Right lobe of liver (tissue), 6 donors: ENCODE measurements around the gene SRSF6. TPM values are rescaled to one million over a fixed set of nuclear protein-coding genes. Genes with fewer than 3 reads are reported as not detected.
"Not testable (repeated sequence)": the region's sequence is repeated elsewhere in the genome, so short reads cannot be mapped to it uniquely, and the experiment has no call there.

ENCODE experiments used
- ATAC-seq, 4 donors: fragments of 200-7000 bp; cut with Tn5 transposase; one replicate each; pipeline ENCODE4 v1.9.1; 2020; ENCODE audit warnings: mild to moderate bottlenecking in 4 of 4, moderate library complexity in 4 of 4
- DNase-seq, 3 donors: peaks; one replicate each; pipeline ENCODE4 v3.0.0-alpha.2; 2020
- H3K27ac ChIP-seq, 3 donors: fragments of 200-600 bp; one replicate each; pipeline ENCODE4 v1.8.0; 2022
- H3K27me3 ChIP-seq, 2 donors: fragments of 200-600 bp; one replicate each; pipeline ENCODE4 v1.8.0; 2022
- H3K36me3 ChIP-seq, 4 donors: fragments of 200-600 bp; sonication (generic) in 1 of 4; one replicate each; pipeline versions ENCODE4 v1.5.1 to v1.8.0; 2017 to 2022; ENCODE audit warnings: control low read depth in 1 of 4
- H3K4me1 ChIP-seq, 4 donors: fragments of 200-600 bp; sonication (generic) in 1 of 4; one replicate each; pipeline versions ENCODE4 v1.5.1 to v1.8.0; 2017 to 2022; ENCODE audit warnings: control low read depth in 1 of 4
- H3K4me3 ChIP-seq, 3 donors: fragments of 200-600 bp; one replicate each; pipeline ENCODE4 v1.8.0; 2022
- H3K9me3 ChIP-seq, 4 donors: fragments of 200-600 bp; sonication (generic) in 1 of 4; one replicate each; pipeline versions ENCODE4 v1.5.1 to v1.8.0; 2017 to 2022; ENCODE audit warnings: control low read depth in 1 of 4
- CTCF ChIP-seq, 4 donors: fragments of 200-600 bp in 3 of 4; fragments of 450-650 bp in 1 of 4; IDR thresholded peaks; one replicate each; pipeline versions ENCODE4 v1.5.1 to v1.8.0; 2016 to 2022; ENCODE audit warnings: antibody characterized with exemption in 4 of 4, mild to moderate bottlenecking in 2 of 4
- POLR2A ChIP-seq: fragments of 450-650 bp; IDR thresholded peaks from one replicate; pipeline ENCODE4 v1.6.1; 2017; ENCODE audit warnings: antibody characterized with exemption, mild to moderate bottlenecking
- WGBS: methylation state at CpG from one replicate; pipeline ENCODE4 v1.1.6; 2018; ENCODE audit warnings: low coverage, low lambda C conversion rate; ENCODE audit not compliant: insufficient coverage; ENCODE audit errors: missing lambda C conversion rate; 5-methylcytosine and 5-hydroxymethylcytosine counted together
- intact Hi-C, 2 donors: fragments of 100-400 bp; cut with DNase I; formaldehyde crosslinking; loops; one replicate each; pipeline versions ENCODE4 v1.11.2 to v1.14.1; 2022
- total RNA-seq, 6 experiments: library from RNA; depleted of rRNA in 2 of 6; stranded (reverse); fragments of >200 nt in 2 of 6; fragmentation: NEBNext Ultra II Directional in 3 of 6; extraction: Animal tissue kit (Norgen Biotek cat#: 25700) in 3 of 6; gene quantifications; one replicate each; pipeline versions ENCODE4 v1.1.0 to v1.2.4, GENCODE V29; 2016 to 2023
- donor health status: DM: no; HTN: yes; CAD: no.
- donor health status: DM: no; HTN: no; CAD: no.
- donor health status: DM: no; HTN: no; CAD: no.
- donor health status: DM: no; HTN: yes; CAD: no.
- donor health status: DM: no; HTN: yes; CAD: no.

The SRSF6 gene
- total RNA-seq, 6 experiments from 2014 or later: 35.1 to 111 (median 76.8) TPM

- no peaks in the 10 kb centered on the region for H3K4me1 ChIP-seq
- intact Hi-C loops: no loop called here
- ATAC-seq (peak in 3 of 4 donors; percentile 22 to 52 (median 49)), DNase-seq (no peak)
- H3K4me3 ChIP-seq: no peak overlapping the region
- no peaks in the 10 kb centered on the region for H3K9me3 ChIP-seq
- 58% methylated on average over 4 of the region's 4 CpGs for WGBS
- no peak overlapping the region for H3K27ac ChIP-seq
- no peaks in the 10 kb centered on the region for H3K36me3 ChIP-seq
- H3K27me3 ChIP-seq: no peaks in the 10 kb centered on the region
- no peak for TF ChIP-seq CTCF (IDR thresholded peaks at IDR 0.05)
Measured at GRCh38 chr20:43477619-43478018, 19.9 kb downstream of the SRSF6 start.

- TF ChIP-seq POLR2A (no peak), CTCF (IDR thresholded peaks at IDR 0.05) (no peak)
- WGBS: 83% methylated on average over 1 of the region's 2 CpGs
- no peak overlapping the region for H3K27ac ChIP-seq
- ATAC-seq (no peak), DNase-seq (no peak)
- no peaks in the 10 kb centered on the region for H3K27me3 ChIP-seq
- H3K4me1 ChIP-seq: no peaks in the 10 kb centered on the region
- H3K4me3 ChIP-seq: no peak overlapping the region
- intact Hi-C loops: no loop called here
- no peaks in the 10 kb centered on the region for H3K36me3 ChIP-seq
- no peaks in the 10 kb centered on the region for H3K9me3 ChIP-seq
Measured at GRCh38 chr20:43490038-43490437, 32.3 kb downstream of the SRSF6 start.

GRCh38 chr20:43492101-43492500, 34.4 kb downstream of the SRSF6 start:
- 93% methylated on average over 3 of the region's 3 CpGs for WGBS
- no peaks in the 10 kb centered on the region for H3K36me3 ChIP-seq
- H3K4me3 ChIP-seq: no peak overlapping the region
- H3K4me1 ChIP-seq: no peaks in the 10 kb centered on the region
- H3K27me3 ChIP-seq: no peaks in the 10 kb centered on the region
- no peaks in the 10 kb centered on the region for H3K9me3 ChIP-seq
- no peak for TF ChIP-seq CTCF (IDR thresholded peaks at IDR 0.05)
- TF ChIP-seq POLR2A: no peak
- DNase-seq (no peak), ATAC-seq (no peak)
- H3K27ac ChIP-seq: no peak overlapping the region
- intact Hi-C loops: no loop called here

- ATAC-seq (no peak), DNase-seq (no peak)
- Histone ChIP-seq H3K4me3 (no peak overlapping the region), H3K9me3 (no peaks in the 10 kb centered on the region), H3K36me3 (no peaks in the 10 kb centered on the region), H3K27ac (no peak overlapping the region), H3K27me3 (no peaks in the 10 kb centered on the region), H3K4me1 (no peaks in the 10 kb centered on the region)
- WGBS: 89% methylated on average over 1 of the region's 2 CpGs
- intact Hi-C loops: no loop called here
- TF ChIP-seq POLR2A (no peak), CTCF (IDR thresholded peaks at IDR 0.05) (no peak)
Measured at GRCh38 chr20:43495388-43495787, 37.7 kb downstream of the SRSF6 start.

GRCh38 chr20:43502021-43502420, 44.3 kb downstream of the SRSF6 start:
- H3K4me3 ChIP-seq, H3K4me1 ChIP-seq, H3K27me3 ChIP-seq, H3K27ac ChIP-seq, H3K36me3 ChIP-seq, DNase-seq, ATAC-seq, intact Hi-C loops, H3K9me3 ChIP-seq: not testable (repeated sequence)
- 92% methylated on average over 8 of the region's 8 CpGs for WGBS
